NB4 (cell line): ENCODE data around the gene ZNF57.

Experiments
- CTCF ChIP-seq: IDR thresholded peaks from one replicate; pipeline ENCODE4 v1.5.1; 2012; ENCODE audit warnings: low read depth, low read length
- TF ChIP-seq, protein P1 (sequence below): IDR thresholded peaks from 2 replicates; pipeline ENCODE4 v1.6.1; 2011; ENCODE audit warnings: low read depth, low read length

- TF ChIP-seq CTCF: no peak
- TF ChIP-seq, protein P1, sequence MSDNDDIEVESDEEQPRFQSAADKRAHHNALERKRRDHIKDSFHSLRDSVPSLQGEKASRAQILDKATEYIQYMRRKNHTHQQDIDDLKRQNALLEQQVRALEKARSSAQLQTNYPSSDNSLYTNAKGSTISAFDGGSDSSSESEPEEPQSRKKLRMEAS: no peak
Observed at GRCh38 chr19:2957160-2957559, 56.4 kb downstream of the ZNF57 start.
